ENCODE data around the gene HDAC4.

DNA sequence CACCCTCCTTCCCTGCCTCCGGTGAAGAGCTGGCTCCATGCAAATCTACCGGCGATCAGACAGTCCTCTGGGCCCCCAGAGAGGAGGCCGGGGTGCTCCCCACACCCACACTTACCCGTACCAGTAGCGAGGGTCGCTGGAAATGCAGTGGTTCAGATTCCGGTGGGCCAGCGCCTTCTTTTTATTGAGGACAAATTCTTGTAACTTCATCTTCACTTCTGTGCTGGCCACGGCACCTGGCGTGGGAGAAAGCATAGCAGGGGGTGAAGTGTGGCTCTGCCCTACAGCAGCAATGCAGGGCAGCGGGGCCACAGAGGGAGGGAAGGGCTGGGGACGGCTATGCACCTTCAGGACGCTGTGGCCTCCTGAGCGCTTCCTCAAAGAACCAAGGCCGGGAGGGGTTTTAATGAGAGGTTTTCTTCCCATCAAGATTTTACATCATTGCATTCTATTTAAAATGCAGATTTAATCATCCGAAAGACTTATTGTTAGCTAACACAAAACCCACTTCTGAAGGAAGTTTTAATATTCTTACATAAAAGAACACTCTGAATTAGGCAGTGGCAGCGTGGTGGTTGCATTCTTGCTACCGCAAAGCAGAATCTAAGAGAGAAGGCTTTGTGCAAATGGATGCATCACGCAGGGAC lies 237.0 kb downstream of the HDAC4 start:
- TF ChIP-seq ZBTB7A (tag by site-specific recombination; IDR thresholded peaks at IDR 0.05; ENCODE audit: low read depth): no peak
- TF ChIP-seq, protein P1, sequence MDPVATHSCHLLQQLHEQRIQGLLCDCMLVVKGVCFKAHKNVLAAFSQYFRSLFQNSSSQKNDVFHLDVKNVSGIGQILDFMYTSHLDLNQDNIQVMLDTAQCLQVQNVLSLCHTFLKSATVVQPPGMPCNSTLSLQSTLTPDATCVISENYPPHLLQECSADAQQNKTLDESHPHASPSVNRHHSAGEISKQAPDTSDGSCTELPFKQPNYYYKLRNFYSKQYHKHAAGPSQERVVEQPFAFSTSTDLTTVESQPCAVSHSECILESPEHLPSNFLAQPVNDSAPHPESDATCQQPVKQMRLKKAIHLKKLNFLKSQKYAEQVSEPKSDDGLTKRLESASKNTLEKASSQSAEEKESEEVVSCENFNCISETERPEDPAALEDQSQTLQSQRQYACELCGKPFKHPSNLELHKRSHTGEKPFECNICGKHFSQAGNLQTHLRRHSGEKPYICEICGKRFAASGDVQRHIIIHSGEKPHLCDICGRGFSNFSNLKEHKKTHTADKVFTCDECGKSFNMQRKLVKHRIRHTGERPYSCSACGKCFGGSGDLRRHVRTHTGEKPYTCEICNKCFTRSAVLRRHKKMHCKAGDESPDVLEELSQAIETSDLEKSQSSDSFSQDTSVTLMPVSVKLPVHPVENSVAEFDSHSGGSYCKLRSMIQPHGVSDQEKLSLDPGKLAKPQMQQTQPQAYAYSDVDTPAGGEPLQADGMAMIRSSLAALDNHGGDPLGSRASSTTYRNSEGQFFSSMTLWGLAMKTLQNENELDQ (tag by site-specific recombination; IDR thresholded peaks at IDR 0.05; ENCODE audit: low read depth): no peak
